ENCODE data around the gene RIOK3. TPM values are rescaled to one million over a fixed set of nuclear protein-coding genes. Genes with fewer than 3 reads are reported as not detected.
"Not testable (repeated sequence)": the region's sequence is repeated elsewhere in the genome, so short reads cannot be mapped to it uniquely, and the experiment has no call there.

RIOK3 gene
- total and polyA plus RNA-seq, 2 experiments from 2014 or later = 63.6 to 83.7 TPM

- Histone ChIP-seq H3K4me1 (ENCODE audit: low read depth) (no peaks in the 10 kb centered on the region), H3K4me3 (no peak overlapping the region), H3K36me3 (no peaks in the 10 kb centered on the region), H3K9me3 (ENCODE audit: low read depth) (no peaks in the 10 kb centered on the region), H3K27ac (no peak overlapping the region), H3K27me3 (no peaks in the 10 kb centered on the region)
- no peak for DNase-seq (ENCODE audit: low read depth in 1 of 2, low spot score in 1 of 2)
- TF ChIP-seq CTCF (IDR thresholded peaks at IDR 0.05; ENCODE audit: low read depth, low read length) = no peak
Measured at GRCh38 chr18:23428821-23429220, 24.3 kb upstream of the RIOK3 start.

- not testable (repeated sequence) for H3K9me3 ChIP-seq (ENCODE audit: low read depth); H3K4me1 ChIP-seq (ENCODE audit: low read depth); DNase-seq (ENCODE audit: low read depth in 1 of 2, low spot score in 1 of 2); H3K27ac ChIP-seq; H3K27me3 ChIP-seq; H3K36me3 ChIP-seq; H3K4me3 ChIP-seq
Measured at GRCh38 chr18:23429538-23429937, 23.5 kb upstream of the RIOK3 start.

- no peaks in the 10 kb centered on the region for H3K36me3 ChIP-seq
- H3K4me1 ChIP-seq (ENCODE audit: low read depth) = no peaks in the 10 kb centered on the region
- no peak overlapping the region for H3K27ac ChIP-seq
- no peaks in the 10 kb centered on the region for H3K27me3 ChIP-seq
- H3K9me3 ChIP-seq (ENCODE audit: low read depth) = no peaks in the 10 kb centered on the region
- no peak overlapping the region for H3K4me3 ChIP-seq
- no peak for TF ChIP-seq CTCF (IDR thresholded peaks at IDR 0.05; ENCODE audit: low read depth, low read length)
- DNase-seq (ENCODE audit: low read depth in 1 of 2, low spot score in 1 of 2) = no peak
Measured at GRCh38 chr18:23433360-23433759, 19.7 kb upstream of the RIOK3 start.

- peak overlapping the region; percentile 71 for H3K4me3 ChIP-seq
- H3K4me1 ChIP-seq (ENCODE audit: low read depth) = no peaks in the 10 kb centered on the region
- peak; percentile 73 to 85 for DNase-seq (ENCODE audit: low read depth in 1 of 2, low spot score in 1 of 2)
- TF ChIP-seq CTCF (IDR thresholded peaks at IDR 0.05; ENCODE audit: low read depth, low read length) = no peak
- H3K9me3 ChIP-seq (ENCODE audit: low read depth) = no peaks in the 10 kb centered on the region
- H3K27ac ChIP-seq = no peak overlapping the region
- H3K36me3 ChIP-seq = no peaks in the 10 kb centered on the region
- no peaks in the 10 kb centered on the region for H3K27me3 ChIP-seq
Measured at GRCh38 chr18:23437357-23438045, 15.6 kb upstream of the RIOK3 start.

GRCh38 chr18:23438046-23438377 lies 15.1 kb upstream of the RIOK3 start:
- no peaks in the 10 kb centered on the region for H3K27me3 ChIP-seq
- H3K27ac ChIP-seq = no peak overlapping the region
- no peaks in the 10 kb centered on the region for H3K36me3 ChIP-seq
- DNase-seq (ENCODE audit: low read depth in 1 of 2, low spot score in 1 of 2) = no peak
- H3K4me1 ChIP-seq (ENCODE audit: low read depth) = no peaks in the 10 kb centered on the region
- H3K9me3 ChIP-seq (ENCODE audit: low read depth) = no peaks in the 10 kb centered on the region
- peak overlapping the region; percentile 71 for H3K4me3 ChIP-seq
- TF ChIP-seq CTCF (IDR thresholded peaks at IDR 0.05; ENCODE audit: low read depth, low read length) = no peak

- H3K9me3 ChIP-seq (ENCODE audit: low read depth) = no peaks in the 10 kb centered on the region
- no peaks in the 10 kb centered on the region for H3K36me3 ChIP-seq
- no peaks in the 10 kb centered on the region for H3K27me3 ChIP-seq
- no peak overlapping the region for H3K4me3 ChIP-seq
- no peak overlapping the region for H3K27ac ChIP-seq
- no peaks in the 10 kb centered on the region for H3K4me1 ChIP-seq (ENCODE audit: low read depth)
- no peak for TF ChIP-seq CTCF (IDR thresholded peaks at IDR 0.05; ENCODE audit: low read depth, low read length)
- no peak for DNase-seq (ENCODE audit: low read depth in 1 of 2, low spot score in 1 of 2)
Measured at GRCh38 chr18:23438608-23439366, 14.3 kb upstream of the RIOK3 start.

Data from cardiac muscle cell (in vitro differentiated cells and primary cell).